H9 (cell line): ENCODE measurements around the gene MEI4. TPM values are rescaled to one million over a fixed set of nuclear protein-coding genes. Genes with fewer than 3 reads are reported as not detected.

Experiments used
- DNase-seq: peaks from one replicate; pipeline ENCODE4 v3.0.0-alpha.2; 2017
- H2AFZ ChIP-seq: one replicate; pipeline ENCODE4 v1.6.1; 2013; ENCODE audit warnings: mild to moderate bottlenecking, low read length, control low read depth, moderate library complexity
- H2AK5ac ChIP-seq: 2 replicates; pipeline ENCODE4 v1.6.1; 2013; ENCODE audit warnings: low read length, control low read depth, mixed read lengths; ENCODE audit not compliant: insufficient read length
- H2BK120ac ChIP-seq: one replicate; pipeline ENCODE4 v1.6.1; 2013; ENCODE audit warnings: low read depth, mild to moderate bottlenecking, low read length, control low read depth, inconsistent platforms; ENCODE audit not compliant: poor library complexity, severe bottlenecking
- H2BK12ac ChIP-seq: 2 replicates; pipeline ENCODE4 v1.6.1; 2013; ENCODE audit warnings: low read length, control low read depth, mixed read lengths, low read depth; ENCODE audit not compliant: insufficient read length
- H2BK15ac ChIP-seq: 2 replicates; pipeline ENCODE4 v1.6.1; 2013; ENCODE audit warnings: low read depth, low read length, control low read depth
- H2BK20ac ChIP-seq: one replicate; pipeline ENCODE4 v1.6.1; 2013; ENCODE audit warnings: low read depth, mild to moderate bottlenecking, low read length, control low read depth, inconsistent platforms; ENCODE audit not compliant: poor library complexity, severe bottlenecking
- H2BK5ac ChIP-seq: 2 replicates; pipeline ENCODE4 v1.6.1; 2013; ENCODE audit warnings: low read length, control low read depth, mixed read lengths; ENCODE audit not compliant: insufficient read length
- H3K14ac ChIP-seq: 2 replicates; pipeline ENCODE4 v1.6.1; 2013; ENCODE audit warnings: low read length, control low read depth; ENCODE audit not compliant: insufficient read depth
- H3K18ac ChIP-seq: 2 replicates; pipeline ENCODE4 v1.6.1; 2013; ENCODE audit warnings: low read depth, mild to moderate bottlenecking, mixed read lengths, low read length, control low read depth; ENCODE audit not compliant: insufficient read length
- H3K23ac ChIP-seq: 2 replicates; pipeline ENCODE4 v1.6.1; 2013; ENCODE audit warnings: low read length, control low read depth, mixed read lengths, low read depth; ENCODE audit not compliant: insufficient read length
- H3K23me2 ChIP-seq: 2 replicates; pipeline ENCODE4 v1.6.1; 2013; ENCODE audit warnings: low read depth, mild to moderate bottlenecking, mixed read lengths, low read length, control low read depth; ENCODE audit not compliant: insufficient read length, poor library complexity, severe bottlenecking
- H3K27ac ChIP-seq: 2 replicates; pipeline ENCODE4 v1.5.1; 2013; ENCODE audit warnings: low read length, control low read depth, mixed read lengths, low read depth; ENCODE audit not compliant: insufficient read length
- H3K27me3 ChIP-seq: 2 replicates; pipeline ENCODE4 v1.6.1; 2013; ENCODE audit warnings: low read length, control low read depth, inconsistent platforms; ENCODE audit not compliant: insufficient read depth
- H3K4ac ChIP-seq: 2 replicates; pipeline ENCODE4 v1.6.1; 2013; ENCODE audit warnings: low read depth, mild to moderate bottlenecking, control low read depth, inconsistent platforms, low read length, moderate library complexity
- H3K4me1 ChIP-seq: 2 replicates; pipeline ENCODE4 v1.6.1; 2013; ENCODE audit warnings: low read length, control low read depth, inconsistent platforms; ENCODE audit not compliant: insufficient read depth
- H3K4me2 ChIP-seq: 2 replicates; pipeline ENCODE4 v1.6.1; 2013; ENCODE audit warnings: low read length, control low read depth, mixed read lengths; ENCODE audit not compliant: insufficient read length, insufficient read depth
- H3K56ac ChIP-seq: 2 replicates; pipeline ENCODE4 v1.6.1; 2013; ENCODE audit warnings: low read depth, mild to moderate bottlenecking, mixed read lengths, low read length, control low read depth; ENCODE audit not compliant: insufficient read length
- H3K79me1 ChIP-seq: 2 replicates; pipeline ENCODE4 v1.6.1; 2013; ENCODE audit warnings: low read depth, mild to moderate bottlenecking, moderate library complexity, low read length, control low read depth, inconsistent platforms; ENCODE audit not compliant: insufficient read depth, poor library complexity, severe bottlenecking
- H3K79me2 ChIP-seq: 2 replicates; pipeline ENCODE4 v1.6.1; 2013; ENCODE audit warnings: low read length, control low read depth, inconsistent platforms; ENCODE audit not compliant: insufficient read depth
- H3K9ac ChIP-seq: 2 replicates; pipeline ENCODE4 v1.6.1; 2013; ENCODE audit warnings: low read length, control low read depth, mixed read lengths; ENCODE audit not compliant: insufficient read length; ENCODE audit errors: extremely low read depth
- H3K9me3 ChIP-seq: one replicate; pipeline ENCODE4 v1.6.1; 2013; ENCODE audit warnings: low read depth, low read length, inconsistent platforms; ENCODE audit not compliant: control insufficient read depth
- H3T11ph ChIP-seq: one replicate; pipeline ENCODE4 v1.6.1; 2013; ENCODE audit warnings: mild to moderate bottlenecking, low read length, control low read depth, inconsistent platforms
- H4K20me1 ChIP-seq: one replicate; pipeline ENCODE4 v1.6.1; 2013; ENCODE audit not compliant: control insufficient read depth, insufficient read length, insufficient read depth
- H4K5ac ChIP-seq: 2 replicates; pipeline ENCODE4 v1.6.1; 2013; ENCODE audit warnings: low read depth, mild to moderate bottlenecking, mixed read lengths, low read length, control low read depth; ENCODE audit not compliant: insufficient read length
- H4K8ac ChIP-seq: replicated peaks from 2 replicates; pipeline ENCODE4 v1.6.1; 2013; ENCODE audit warnings: low read length, control low read depth, mixed read lengths, low read depth; ENCODE audit not compliant: insufficient read length
- H4K91ac ChIP-seq: 2 replicates; pipeline ENCODE4 v1.6.1; 2013; ENCODE audit warnings: low read depth, mild to moderate bottlenecking, moderate library complexity, mixed read lengths, low read length, control low read depth; ENCODE audit not compliant: insufficient read length
- H3K27ac Mint-ChIP-seq, 3 experiments: 2 replicates in 2 of 3; 3 replicates in 1 of 3; pipeline ENCODE4 v1.8.0; 2020 to 2021; ENCODE audit warnings: mixed read lengths in 3 of 3, mild to moderate bottlenecking in 1 of 3, moderate library complexity in 1 of 3
- H3K27me3 Mint-ChIP-seq: 2 replicates; pipeline ENCODE4 v1.8.0; 2021; ENCODE audit warnings: low read depth, mild to moderate bottlenecking, moderate library complexity, mixed read lengths
- H3K36me3 Mint-ChIP-seq, 3 experiments: 2 replicates in 2 of 3; 3 replicates in 1 of 3; pipeline ENCODE4 v1.8.0; 2020 to 2021; ENCODE audit warnings: low read depth in 3 of 3, mixed read lengths in 3 of 3; ENCODE audit not compliant: insufficient read depth in 1 of 3
- H3K4me1 Mint-ChIP-seq, 2 experiments: 2 replicates each; pipeline ENCODE4 v1.8.0; 2020; ENCODE audit warnings: mixed read lengths in 2 of 2
- H3K4me3 Mint-ChIP-seq, 2 experiments: 2 replicates in 1 of 2; 3 replicates in 1 of 2; pipeline ENCODE4 v1.8.0; 2020 to 2021; ENCODE audit warnings: mild to moderate bottlenecking in 2 of 2, mixed read lengths in 2 of 2, moderate library complexity in 1 of 2
- H3K9me3 Mint-ChIP-seq, 2 experiments: 2 replicates in 1 of 2; 3 replicates in 1 of 2; pipeline ENCODE4 v1.8.0; 2020; ENCODE audit warnings: mild to moderate bottlenecking in 2 of 2, mixed read lengths in 2 of 2, moderate library complexity in 1 of 2
- WGBS: extraction: QIAGEN DNeasy Blood & Tissue Kit; methylation state at CpG from one replicate; pipeline ENCODE4 v1.1.7; 2013; ENCODE audit warnings: missing lambda C conversion rate, low lambda C conversion rate, mixed read lengths; ENCODE audit not compliant: insufficient read length; ENCODE audit errors: extremely low coverage; 5-methylcytosine and 5-hydroxymethylcytosine counted together
- total RNA-seq: library from RNA; stranded (reverse); gene quantifications from 2 replicates; pipeline ENCODE4 v1.2.1, GENCODE V29; 2021
- TF ChIP-seq, protein P1 (sequence below): fragments of 200-600 bp; sonication (generic); conservative IDR thresholded peaks from 3 replicates; pipeline ENCODE4 v1.8.0; 2021; ENCODE audit warnings: antibody characterized with exemption, mild to moderate bottlenecking

Gene MEI4
- total RNA-seq, 1 experiment from 2014 or later = 0.55 TPM

DNA sequence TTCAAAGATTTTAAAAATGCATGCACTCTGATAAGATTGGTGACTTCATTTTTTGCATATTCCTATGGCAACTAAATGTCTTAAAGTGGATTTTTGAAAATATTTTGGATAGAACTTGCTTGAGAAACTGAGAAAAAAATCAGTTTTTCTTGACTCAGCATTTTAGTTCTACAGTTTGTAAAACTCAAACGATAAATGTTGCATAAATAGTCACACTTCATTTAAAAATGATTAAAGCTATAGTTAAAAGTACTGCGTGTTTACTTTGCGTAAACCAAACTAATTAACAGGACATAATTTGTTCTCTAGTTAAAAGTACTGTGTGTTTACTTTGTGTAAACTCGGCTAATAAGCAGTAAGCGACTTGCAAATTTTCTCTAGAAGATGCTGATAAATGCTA lies 28.3 kb upstream of the MEI4 start:
- no peaks in the 10 kb centered on the region; a peak in 2 of 5 replicates for H3K9me3 Mint-ChIP-seq
- Histone ChIP-seq H4K20me1 (no peaks in the 10 kb centered on the region), H2BK120ac (no peak overlapping the region), H4K5ac (no peak overlapping the region), H2BK15ac (no peak overlapping the region), H3K9ac (no peak overlapping the region), H2AFZ (no peak overlapping the region), H3K79me1 (no peaks in the 10 kb centered on the region), H3K9me3 (no peaks in the 10 kb centered on the region), H3T11ph (no peak overlapping the region), H2BK20ac (no peak overlapping the region), H3K4me1 (no peaks in the 10 kb centered on the region), H4K8ac (no peak overlapping the region), H3K27me3 (no peaks in the 10 kb centered on the region), H2BK12ac (no peak overlapping the region), H3K4ac (no peak overlapping the region), H3K23ac (no peak overlapping the region), H4K91ac (no peak overlapping the region), H3K27ac (no peak overlapping the region), H3K23me2 (no peaks in the 10 kb centered on the region), H2BK5ac (no peak overlapping the region), H3K79me2 (no peaks in the 10 kb centered on the region), H2AK5ac (no peak overlapping the region), H3K56ac (no peak overlapping the region), H3K14ac (no peak overlapping the region), H3K18ac (no peak overlapping the region), H3K4me2 (no peak overlapping the region)
- no CpG with 5 or more reads among the region's 5 CpGs for WGBS
- H3K27ac Mint-ChIP-seq = no peak overlapping the region
- no peak overlapping the region for H3K4me3 Mint-ChIP-seq
- TF ChIP-seq, protein P1, sequence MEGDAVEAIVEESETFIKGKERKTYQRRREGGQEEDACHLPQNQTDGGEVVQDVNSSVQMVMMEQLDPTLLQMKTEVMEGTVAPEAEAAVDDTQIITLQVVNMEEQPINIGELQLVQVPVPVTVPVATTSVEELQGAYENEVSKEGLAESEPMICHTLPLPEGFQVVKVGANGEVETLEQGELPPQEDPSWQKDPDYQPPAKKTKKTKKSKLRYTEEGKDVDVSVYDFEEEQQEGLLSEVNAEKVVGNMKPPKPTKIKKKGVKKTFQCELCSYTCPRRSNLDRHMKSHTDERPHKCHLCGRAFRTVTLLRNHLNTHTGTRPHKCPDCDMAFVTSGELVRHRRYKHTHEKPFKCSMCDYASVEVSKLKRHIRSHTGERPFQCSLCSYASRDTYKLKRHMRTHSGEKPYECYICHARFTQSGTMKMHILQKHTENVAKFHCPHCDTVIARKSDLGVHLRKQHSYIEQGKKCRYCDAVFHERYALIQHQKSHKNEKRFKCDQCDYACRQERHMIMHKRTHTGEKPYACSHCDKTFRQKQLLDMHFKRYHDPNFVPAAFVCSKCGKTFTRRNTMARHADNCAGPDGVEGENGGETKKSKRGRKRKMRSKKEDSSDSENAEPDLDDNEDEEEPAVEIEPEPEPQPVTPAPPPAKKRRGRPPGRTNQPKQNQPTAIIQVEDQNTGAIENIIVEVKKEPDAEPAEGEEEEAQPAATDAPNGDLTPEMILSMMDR = no peak
- DNase-seq = no peak
- H3K4me1 Mint-ChIP-seq = peaks cover 2% of the 10 kb centered on the region in 2 experiments; a peak in 3 of 4 replicates
- no peaks in the 10 kb centered on the region for H3K27me3 Mint-ChIP-seq
- 0 out of 7 replicates have a peak, but pooled peaks cover 0 to 2% (median 0%) of the 10 kb centered on the region in 3 experiments for H3K36me3 Mint-ChIP-seq
